K562 treated with DMSO at 1 percent for 12 hours (cell line): ENCODE data around the gene ARHGAP24. TPM values are rescaled to one million over a fixed set of nuclear protein-coding genes. Genes with fewer than 3 reads are reported as not detected.

Experiments
- total RNA-seq: library from RNA; unstranded; fragments of 300-600 nt; gene quantifications from 2 replicates; pipeline ENCODE4 v1.2.3, GENCODE V29; 2022; ENCODE audit not compliant: insufficient read depth

The ARHGAP24 gene
- total RNA-seq: 4.1 and 9.9 TPM in 2 replicates

GRCh38 chr4:85474818-85475630 lies at the start of gene ARHGAP24:
Gene ARHGAP24 (plus strand): TSS chr4:85475150.

